PC-9 (cell line): ENCODE data around the gene OR2V2. TPM values are rescaled to one million over a fixed set of nuclear protein-coding genes. Genes with fewer than 3 reads are reported as not detected.
A peak's percentile ranks its signal among the peaks of the same experiment; 100 is the strongest.

Experiments
- BruUV-seq: library from RNA; stranded (reverse); fragments of 400-500 nt; replicated peaks from 2 replicates; lab custom pipeline; 2021; lab: Mats Ljungman, UMichigan
- CTCF ChIA-PET: fragments of 300-600 bp; sonication (Branson Sonifier 250); formaldehyde crosslinking; loops from one replicate; lab custom pipeline; 2022; ENCODE audit warnings: antibody characterized with exemption; lab: Charles Lee
- POLR2A ChIA-PET: fragments of 300-600 bp; sonication (Branson Sonifier 250); formaldehyde crosslinking; loops from one replicate; lab custom pipeline; 2022; ENCODE audit warnings: antibody characterized with exemption; ENCODE audit not compliant: unreplicated experiment; lab: Charles Lee
- DNase-seq, 2 experiments: peaks; one replicate each; pipeline versions ENCODE4 v3.0.0 to v3.0.0-alpha.2; 2015 to 2022; ENCODE audit warnings: mixed read lengths in 1 of 2
- H2AFZ ChIP-seq: fragments of 200-600 bp; sonication (generic); 2 replicates; pipeline ENCODE4 v1.8.1; 2017; ENCODE audit warnings: antibody characterized with exemption
- H3F3A ChIP-seq: fragments of 200-600 bp; sonication (generic); 2 replicates; pipeline ENCODE4 v1.8.1; 2017; ENCODE audit warnings: antibody characterized with exemption, mild to moderate bottlenecking, low read depth; ENCODE audit not compliant: insufficient read depth
- H3K27ac ChIP-seq: fragments of 200-600 bp; sonication (generic); 2 replicates; pipeline ENCODE4 v1.6.1; 2016; ENCODE audit warnings: mixed run types
- H3K27me3 ChIP-seq: fragments of 200-600 bp; sonication (generic); 2 replicates; pipeline ENCODE4 v1.6.1; 2016; ENCODE audit warnings: low read depth, mixed run types; ENCODE audit not compliant: insufficient read depth
- H3K36me3 ChIP-seq: fragments of 200-600 bp; sonication (generic); 2 replicates; pipeline ENCODE4 v1.6.1; 2016; ENCODE audit warnings: low read depth, mixed run types
- H3K4me1 ChIP-seq: fragments of 200-600 bp; sonication (generic); replicated peaks from 2 replicates; pipeline ENCODE4 v1.6.1; 2016; ENCODE audit warnings: mixed run types; ENCODE audit not compliant: insufficient read depth
- H3K4me2 ChIP-seq: fragments of 200-600 bp; sonication (generic); 2 replicates; pipeline ENCODE4 v1.6.1; 2017; ENCODE audit warnings: mixed run types
- H3K4me3 ChIP-seq: fragments of 200-600 bp; sonication (generic); 2 replicates; pipeline ENCODE4 v1.6.1; 2016; ENCODE audit warnings: mixed run types
- H3K79me2 ChIP-seq: fragments of 200-600 bp; sonication (generic); 2 replicates; pipeline ENCODE4 v1.6.1; 2017; ENCODE audit warnings: low read depth, mixed run types
- H3K9me2 ChIP-seq: fragments of 200-600 bp; sonication (generic); 2 replicates; pipeline ENCODE4 v1.8.1; 2017; ENCODE audit warnings: mild to moderate bottlenecking; ENCODE audit not compliant: insufficient read depth
- H3K9me3 ChIP-seq: fragments of 200-600 bp; sonication (generic); 2 replicates; pipeline ENCODE4 v1.8.1; 2016; ENCODE audit warnings: low read depth; ENCODE audit not compliant: insufficient read depth
- H4K20me1 ChIP-seq: fragments of 200-600 bp; sonication (generic); 2 replicates; pipeline ENCODE4 v1.8.1; 2017; ENCODE audit not compliant: insufficient read depth
- CTCF ChIP-seq: fragments of 200-600 bp; sonication (generic); conservative IDR thresholded peaks from 2 replicates; pipeline ENCODE4 v1.6.1; 2017; ENCODE audit warnings: mixed run types, antibody characterized with exemption, mild to moderate bottlenecking, moderate library complexity
- EZH2 ChIP-seq: fragments of 200-600 bp; sonication (generic); IDR thresholded peaks from 2 replicates; pipeline ENCODE4 v1.8.0; 2017; ENCODE audit warnings: antibody characterized with exemption, low read depth
- intact Hi-C: fragments of 100-400 bp; cut with micrococcal nuclease; formaldehyde crosslinking; loops from one replicate; pipeline ENCODE4 v1.10.0; 2022; ENCODE audit not compliant: unreplicated experiment
- total RNA-seq: library from RNA; stranded (reverse); gene quantifications from 2 replicates; pipeline ENCODE4 v1.2.3, GENCODE V29; 2021

Gene OR2V2
- total RNA-seq, 1 experiment from 2014 or later = not detected

- Histone ChIP-seq H3K4me2 (no peak overlapping the region), H2AFZ (no peak overlapping the region), H3K9me2 (no peaks in the 10 kb centered on the region), H3K4me3 (no peak overlapping the region), H3K79me2 (no peaks in the 10 kb centered on the region), H3K9me3 (no peaks in the 10 kb centered on the region), H4K20me1 (no peaks in the 10 kb centered on the region), H3K27ac (no peak overlapping the region), H3F3A (peaks cover under 1% of the 10 kb centered on the region; the same call in 1 of the 2 replicates), H3K4me1 (peaks cover 6% of the 10 kb centered on the region), H3K36me3 (no peaks in the 10 kb centered on the region), H3K27me3 (no peaks in the 10 kb centered on the region)
- ChIA-PET POLR2A (no interaction called here), CTCF (no interaction called here)
- intact Hi-C loops = no loop called here
- BruUV-seq = no TSS peak
- TF ChIP-seq EZH2 = no peak
- TF ChIP-seq CTCF = no peak
- DNase-seq = no peak
These were observed 53.4 kb downstream of the OR2V2 start for GRCh38 chr5:181200816-181201215.

GRCh38 chr5:181203093-181203711, 55.8 kb downstream of the OR2V2 start:
- no peaks in the 10 kb centered on the region for H3K9me3 ChIP-seq
- H3K4me2 ChIP-seq = peak overlapping the region; percentile 82
- H3K9me2 ChIP-seq = no peaks in the 10 kb centered on the region
- no peaks in the 10 kb centered on the region for H3K27me3 ChIP-seq
- peaks cover 12% of the 10 kb centered on the region for H3K4me1 ChIP-seq
- H3K27ac ChIP-seq = no peak overlapping the region
- no peaks in the 10 kb centered on the region for H3K79me2 ChIP-seq
- H2AFZ ChIP-seq = no peak overlapping the region
- no TSS peak for BruUV-seq
- POLR2A ChIA-PET = interaction anchor here (0.7 kb wide), 1 partner anchor 16 kb away, joined by 4 read pairs; no protein-coding TSS in a partner anchor
- CTCF ChIA-PET = no interaction called here
- H3K4me3 ChIP-seq = peak overlapping the region; percentile 65; the same call in 1 of the 2 replicates
- peaks cover 21% of the 10 kb centered on the region; the same call in 1 of the 2 replicates for H3F3A ChIP-seq
- TF ChIP-seq EZH2 (no peak), CTCF (no peak)
- intact Hi-C loops = no loop called here
- no peak for DNase-seq
- H3K36me3 ChIP-seq = no peaks in the 10 kb centered on the region
- H4K20me1 ChIP-seq = no peaks in the 10 kb centered on the region

GRCh38 chr5:181203777-181204112, 56.4 kb downstream of the OR2V2 start:
- Histone ChIP-seq H3F3A (peaks cover 24% of the 10 kb centered on the region; the same call in 1 of the 2 replicates), H3K27me3 (no peaks in the 10 kb centered on the region), H3K9me2 (no peaks in the 10 kb centered on the region), H3K4me1 (peaks cover 12% of the 10 kb centered on the region), H3K79me2 (no peaks in the 10 kb centered on the region), H3K27ac (no peak overlapping the region), H3K9me3 (no peaks in the 10 kb centered on the region), H3K4me2 (peak overlapping the region; percentile 82), H4K20me1 (no peaks in the 10 kb centered on the region), H2AFZ (peak overlapping the region; percentile 93), H3K36me3 (no peaks in the 10 kb centered on the region), H3K4me3 (peak overlapping the region; percentile 65)
- TF ChIP-seq EZH2 = no peak
- no peak for TF ChIP-seq CTCF
- CTCF ChIA-PET = no interaction called here
- intact Hi-C loops = no loop called here
- POLR2A ChIA-PET = interaction anchor here (0.6 kb wide), 1 partner anchor 9 kb away, joined by 4 read pairs; no protein-coding TSS in a partner anchor
- BruUV-seq = no TSS peak
- peak in 1 of 2 experiments; percentile 31 for DNase-seq
